ENCODE results near the gene TOM1L2. TPM values are rescaled to one million over a fixed set of nuclear protein-coding genes. Genes with fewer than 3 reads are reported as not detected.

Gene TOM1L2
- total RNA-seq, 1 donor from 2014 or later, result 18.3 TPM

DNA sequence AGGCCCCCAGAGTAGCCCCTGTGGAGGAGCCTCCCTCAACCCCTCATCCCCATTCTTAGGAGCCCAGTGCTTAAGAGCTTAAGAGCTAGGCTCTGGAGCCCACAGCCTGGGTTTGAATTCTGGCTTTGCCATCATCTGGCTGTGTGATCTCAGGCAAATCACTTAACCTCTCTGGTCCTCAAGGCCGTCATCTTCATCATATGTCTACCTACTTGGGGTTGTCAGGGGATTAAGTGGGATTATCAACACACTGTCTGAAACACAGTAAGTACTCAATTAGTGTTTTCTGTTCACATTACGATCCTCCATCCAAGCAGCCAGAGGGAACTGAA is 140.2 kb downstream of the TOM1L2 start:
- ChIA-PET CTCF (interaction anchor here (2.7 kb wide), 1 partner anchor 19 kb away, joined by 11 read pairs; no protein-coding TSS in a partner anchor), POLR2A (no interaction called here)
- no peak for ATAC-seq (ENCODE audit: low read depth)
- Mint-ChIP-seq H3K27me3 (no peaks in the 10 kb centered on the region), H3K27ac (no peak overlapping the region), H3K9me3 (no peaks in the 10 kb centered on the region), H3K4me1 (peaks cover 45% of the 10 kb centered on the region), H3K36me3 (ENCODE audit: low read depth) (peaks cover 13% of the 10 kb centered on the region), H3K4me3 (no peak overlapping the region)
- TF ChIP-seq, protein P1, sequence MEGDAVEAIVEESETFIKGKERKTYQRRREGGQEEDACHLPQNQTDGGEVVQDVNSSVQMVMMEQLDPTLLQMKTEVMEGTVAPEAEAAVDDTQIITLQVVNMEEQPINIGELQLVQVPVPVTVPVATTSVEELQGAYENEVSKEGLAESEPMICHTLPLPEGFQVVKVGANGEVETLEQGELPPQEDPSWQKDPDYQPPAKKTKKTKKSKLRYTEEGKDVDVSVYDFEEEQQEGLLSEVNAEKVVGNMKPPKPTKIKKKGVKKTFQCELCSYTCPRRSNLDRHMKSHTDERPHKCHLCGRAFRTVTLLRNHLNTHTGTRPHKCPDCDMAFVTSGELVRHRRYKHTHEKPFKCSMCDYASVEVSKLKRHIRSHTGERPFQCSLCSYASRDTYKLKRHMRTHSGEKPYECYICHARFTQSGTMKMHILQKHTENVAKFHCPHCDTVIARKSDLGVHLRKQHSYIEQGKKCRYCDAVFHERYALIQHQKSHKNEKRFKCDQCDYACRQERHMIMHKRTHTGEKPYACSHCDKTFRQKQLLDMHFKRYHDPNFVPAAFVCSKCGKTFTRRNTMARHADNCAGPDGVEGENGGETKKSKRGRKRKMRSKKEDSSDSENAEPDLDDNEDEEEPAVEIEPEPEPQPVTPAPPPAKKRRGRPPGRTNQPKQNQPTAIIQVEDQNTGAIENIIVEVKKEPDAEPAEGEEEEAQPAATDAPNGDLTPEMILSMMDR (IDR thresholded peaks at IDR 0.05), result no peak
- no peak for DNase-seq
- intact Hi-C loops (cut with micrococcal nuclease), result no loop called here

GRCh38 chr17:17831208-17832031 is 140.8 kb downstream of the TOM1L2 start:
- ChIA-PET POLR2A (no interaction called here), CTCF (no interaction called here)
- DNase-seq (no peak), ATAC-seq (ENCODE audit: low read depth) (no peak)
- Mint-ChIP-seq H3K9me3 (no peaks in the 10 kb centered on the region), H3K36me3 (ENCODE audit: low read depth) (peaks cover 13% of the 10 kb centered on the region), H3K27ac (no peak overlapping the region), H3K4me1 (peaks cover 50% of the 10 kb centered on the region), H3K27me3 (no peaks in the 10 kb centered on the region), H3K4me3 (no peak overlapping the region)
- TF ChIP-seq, protein P1 (IDR thresholded peaks at IDR 0.05), result no peak
- intact Hi-C loops (cut with micrococcal nuclease), result no loop called here

GRCh38 chr17:17830740-17831207 is 141.4 kb downstream of the TOM1L2 start:
- Mint-ChIP-seq H3K4me3 (no peak overlapping the region), H3K9me3 (no peaks in the 10 kb centered on the region), H3K27ac (no peak overlapping the region), H3K4me1 (peaks cover 52% of the 10 kb centered on the region), H3K27me3 (no peaks in the 10 kb centered on the region), H3K36me3 (ENCODE audit: low read depth) (peaks cover 13% of the 10 kb centered on the region)
- TF ChIP-seq, protein P1 (IDR thresholded peaks at IDR 0.05), result no peak
- ATAC-seq (ENCODE audit: low read depth) (no peak), DNase-seq (no peak)
- intact Hi-C loops (cut with micrococcal nuclease), result no loop called here
- CTCF ChIA-PET, result interaction anchor here (1.1 kb wide), 1 partner anchor 9 kb away, joined by 3 read pairs; no protein-coding TSS in a partner anchor
- POLR2A ChIA-PET, result no interaction called here

DNA sequence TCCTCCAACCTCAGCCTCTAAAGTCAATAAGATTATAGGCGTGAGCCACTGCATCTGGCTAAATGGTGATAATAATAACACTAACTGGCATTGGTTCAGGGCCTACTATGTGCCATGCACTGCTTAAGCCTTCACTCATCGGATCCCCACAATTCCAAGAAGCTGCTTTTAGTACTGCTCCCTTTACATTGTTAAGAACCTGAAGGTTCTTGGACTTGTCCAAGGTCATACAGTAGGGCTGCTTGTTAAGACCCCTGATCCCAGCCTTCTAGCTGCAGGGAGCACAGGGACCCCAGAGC is 142.0 kb downstream of the TOM1L2 start:
- TF ChIP-seq, protein P1 (IDR thresholded peaks at IDR 0.05), result no peak
- Mint-ChIP-seq H3K36me3 (ENCODE audit: low read depth) (peaks cover 13% of the 10 kb centered on the region), H3K4me1 (peaks cover 46% of the 10 kb centered on the region), H3K9me3 (no peaks in the 10 kb centered on the region), H3K27ac (no peak overlapping the region), H3K27me3 (no peaks in the 10 kb centered on the region), H3K4me3 (no peak overlapping the region)
- intact Hi-C loops (cut with micrococcal nuclease), result no loop called here
- DNase-seq (no peak), ATAC-seq (ENCODE audit: low read depth) (no peak)
- CTCF ChIA-PET, result interaction anchor here (1.1 kb wide), 1 partner anchor 8 kb away, joined by 3 read pairs; no protein-coding TSS in a partner anchor
- POLR2A ChIA-PET, result no interaction called here

DNA sequence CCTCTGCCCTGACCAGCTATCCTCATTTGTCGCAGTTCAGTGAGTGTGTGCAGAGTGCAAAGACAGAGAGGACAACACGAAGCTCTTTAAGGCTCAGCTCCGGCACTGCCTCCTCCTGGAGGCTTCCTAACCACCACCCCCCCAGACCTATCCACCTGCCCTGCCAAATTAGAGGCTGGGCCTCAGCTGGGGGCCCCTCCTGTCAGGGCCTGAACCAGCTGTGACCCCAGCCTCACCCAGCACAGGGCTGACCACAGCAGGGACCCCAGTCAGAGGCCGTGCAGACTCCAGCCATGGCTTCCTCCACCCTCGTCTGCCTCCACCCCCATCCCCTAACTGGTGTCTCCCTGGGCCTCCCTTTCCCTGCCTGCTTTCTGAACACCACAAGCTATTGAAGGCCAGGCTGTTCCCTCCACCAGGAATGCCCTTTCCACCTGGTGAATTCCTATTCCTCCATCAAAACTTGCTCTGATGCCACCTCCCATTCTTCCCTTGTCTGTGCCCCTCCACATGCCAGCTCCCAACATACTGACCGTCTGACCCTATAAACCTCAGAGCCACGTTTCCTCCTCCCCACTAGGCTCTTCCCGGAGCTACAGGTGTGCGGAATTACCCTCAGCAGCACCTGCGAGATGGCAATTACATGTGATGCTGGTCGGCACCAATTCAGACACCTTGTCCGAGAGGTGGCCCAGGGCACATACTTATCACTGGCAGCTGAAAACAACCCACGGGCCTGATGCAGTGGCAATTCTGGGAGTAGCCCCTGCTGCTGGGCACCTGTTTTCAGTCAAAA is 144.2 kb downstream of the TOM1L2 start:
- H3K27ac Mint-ChIP-seq, result no peak overlapping the region
- no peak overlapping the region for H3K4me3 Mint-ChIP-seq
- TF ChIP-seq, protein P1 (IDR thresholded peaks at IDR 0.05), result no peak
- peaks cover 13% of the 10 kb centered on the region for H3K36me3 Mint-ChIP-seq (ENCODE audit: low read depth)
- no peaks in the 10 kb centered on the region for H3K27me3 Mint-ChIP-seq
- no peaks in the 10 kb centered on the region for H3K9me3 Mint-ChIP-seq
- ChIA-PET CTCF (no interaction called here), POLR2A (interaction anchor here (0.5 to 6.1 kb wide), 2 partner anchors 7 to 25 kb away, joined by 7 to 48 read pairs; partner anchors contain the start of gene SREBF1)
- DNase-seq, result no peak
- no peak for ATAC-seq (ENCODE audit: low read depth)
- peaks cover 45% of the 10 kb centered on the region for H3K4me1 Mint-ChIP-seq
- intact Hi-C loops (cut with micrococcal nuclease), result loop anchor here (10.0 kb wide), 1 partner anchor 957 kb away; the partner anchor contains the start of gene TVP23B

Measured in activated B cell treated with CpG ODN at 0.5 μM for 24 hours (primary cell).